Activated naive CD4-positive, alpha-beta T cell treated with anti-CD3 and anti-CD28 coated beads, Interleukin-2, amount 10 ng/mL, durations not matched to agents 7 days and 5 days (primary cell): Measurements from ENCODE around the gene ENTHD1.
"Not testable (repeated sequence)": the region's sequence is repeated elsewhere in the genome, so short reads cannot be mapped to it uniquely, and the experiment has no call there.

Experiments used
- CTCF ChIA-PET: fragments of 350-600 bp; sonication (Branson Sonifier 250); formaldehyde crosslinking; loops from one replicate; lab custom pipeline; 2021; ENCODE audit warnings: antibody characterized with exemption; lab: Charles Lee
- DNase-seq: peaks from one replicate; pipeline ENCODE4 v3.0.0-alpha.2; 2020
- H3K27ac Mint-ChIP-seq: one replicate; pipeline ENCODE4 v1.8.0; 2021; ENCODE audit warnings: mild to moderate bottlenecking, moderate library complexity, mixed read lengths
- H3K27me3 Mint-ChIP-seq: one replicate; pipeline ENCODE4 v1.8.0; 2021; ENCODE audit warnings: mild to moderate bottlenecking, mixed read lengths
- H3K36me3 Mint-ChIP-seq: one replicate; pipeline ENCODE4 v1.8.0; 2021; ENCODE audit warnings: mixed read lengths
- H3K4me1 Mint-ChIP-seq: one replicate; pipeline ENCODE4 v1.8.0; 2021; ENCODE audit warnings: mixed read lengths
- H3K4me3 Mint-ChIP-seq: one replicate; pipeline ENCODE4 v1.8.0; 2021; ENCODE audit warnings: mild to moderate bottlenecking, moderate library complexity, mixed read lengths
- H3K9me3 Mint-ChIP-seq: one replicate; pipeline ENCODE4 v1.8.0; 2021; ENCODE audit warnings: mixed read lengths

The ENTHD1 gene

DNA sequence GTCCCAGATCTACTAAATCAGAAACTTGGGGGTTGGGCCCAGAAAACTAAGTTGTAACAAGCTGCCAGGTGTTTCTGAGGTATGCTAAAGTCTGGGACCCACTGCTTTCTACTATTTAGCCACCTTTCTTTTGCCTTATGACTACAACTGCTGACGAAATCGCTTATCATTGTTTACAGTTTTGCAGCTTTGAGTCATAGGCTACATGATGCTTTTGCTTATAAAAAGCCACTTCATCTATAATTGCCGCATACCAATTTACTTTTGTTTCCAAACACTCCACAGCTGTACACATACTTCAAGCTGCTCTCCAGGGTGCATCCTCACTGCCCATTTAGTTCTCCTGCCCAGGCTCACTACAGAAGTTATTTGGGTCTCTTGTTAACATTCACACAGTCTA is 144.7 kb downstream of the ENTHD1 start:
- H3K27me3 Mint-ChIP-seq: peaks cover 3% of the 10 kb centered on the region
- no peaks in the 10 kb centered on the region for H3K9me3 Mint-ChIP-seq
- H3K4me1 Mint-ChIP-seq: peaks cover 51% of the 10 kb centered on the region
- no peak for DNase-seq
- H3K36me3 Mint-ChIP-seq: no peaks in the 10 kb centered on the region
- no peak overlapping the region for H3K4me3 Mint-ChIP-seq
- CTCF ChIA-PET: interaction anchor here (0.9 to 1.3 kb wide), 3 partner anchors 18 to 61 kb away, joined by 3 to 4 read pairs (median 3); no protein-coding TSS in a partner anchor
- no peak overlapping the region for H3K27ac Mint-ChIP-seq

DNA sequence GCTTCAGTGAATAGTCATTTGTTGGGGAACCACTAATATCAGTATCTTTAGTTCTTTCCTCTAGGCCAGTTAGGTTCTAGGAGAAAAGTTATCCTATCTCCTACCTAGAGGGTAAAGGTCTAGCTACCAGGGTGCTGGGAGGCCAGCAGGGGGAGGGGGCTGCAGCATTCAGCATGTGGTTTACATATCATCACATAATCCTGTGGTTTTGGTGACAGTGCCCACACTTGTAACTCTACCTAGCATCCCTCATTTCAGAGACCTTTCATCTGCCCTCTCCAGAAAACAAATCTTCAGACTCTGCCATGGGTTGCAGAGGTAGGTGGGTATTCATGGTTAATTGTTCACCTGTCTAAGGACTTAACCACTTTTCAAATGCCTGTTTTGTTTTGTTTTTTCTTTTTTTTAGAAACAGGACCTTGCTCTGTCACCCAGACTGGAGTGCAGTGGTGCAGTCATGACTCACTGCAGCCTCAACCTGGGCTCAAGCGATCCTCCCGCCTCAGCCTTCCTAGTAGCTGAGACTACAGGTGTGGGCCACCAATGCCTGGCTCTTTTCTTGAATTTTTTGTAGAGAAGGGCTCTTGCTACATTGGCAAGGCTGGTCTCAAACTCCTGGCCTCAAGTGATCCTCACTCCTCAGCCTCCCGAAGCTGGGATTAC is 146.8 kb downstream of the ENTHD1 start:
- no peak overlapping the region for H3K27ac Mint-ChIP-seq
- H3K27me3 Mint-ChIP-seq: peaks cover 7% of the 10 kb centered on the region
- CTCF ChIA-PET: no interaction called here
- H3K9me3 Mint-ChIP-seq: no peaks in the 10 kb centered on the region
- H3K4me3 Mint-ChIP-seq: no peak overlapping the region
- H3K36me3 Mint-ChIP-seq: no peaks in the 10 kb centered on the region
- H3K4me1 Mint-ChIP-seq: peaks cover 36% of the 10 kb centered on the region
- DNase-seq: peak; percentile 37

DNA sequence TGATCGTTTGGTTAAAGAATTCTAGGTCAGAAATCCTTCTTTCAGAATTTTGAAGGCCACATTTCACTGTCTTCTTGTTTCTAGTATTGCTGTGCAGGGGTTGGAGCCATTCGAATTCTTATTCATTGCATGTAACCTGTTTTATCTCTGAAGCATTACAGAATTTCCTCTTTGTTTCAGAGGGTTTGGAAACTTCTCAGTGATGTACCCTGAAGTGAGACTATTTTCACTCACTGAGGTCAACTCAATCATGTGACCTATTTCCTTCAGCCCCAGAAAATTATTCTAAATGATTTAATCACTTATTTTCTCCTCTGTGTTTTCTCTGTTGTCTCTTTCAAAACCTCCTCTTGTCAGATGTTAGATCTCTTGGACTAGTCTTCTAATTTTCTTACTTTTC is 147.8 kb downstream of the ENTHD1 start:
- no peak overlapping the region for H3K4me3 Mint-ChIP-seq
- no peaks in the 10 kb centered on the region for H3K36me3 Mint-ChIP-seq
- peaks cover 30% of the 10 kb centered on the region for H3K4me1 Mint-ChIP-seq
- no peak for DNase-seq
- peaks cover 7% of the 10 kb centered on the region for H3K27me3 Mint-ChIP-seq
- H3K27ac Mint-ChIP-seq: no peak overlapping the region
- CTCF ChIA-PET: no interaction called here
- peaks cover 2% of the 10 kb centered on the region for H3K9me3 Mint-ChIP-seq

DNA sequence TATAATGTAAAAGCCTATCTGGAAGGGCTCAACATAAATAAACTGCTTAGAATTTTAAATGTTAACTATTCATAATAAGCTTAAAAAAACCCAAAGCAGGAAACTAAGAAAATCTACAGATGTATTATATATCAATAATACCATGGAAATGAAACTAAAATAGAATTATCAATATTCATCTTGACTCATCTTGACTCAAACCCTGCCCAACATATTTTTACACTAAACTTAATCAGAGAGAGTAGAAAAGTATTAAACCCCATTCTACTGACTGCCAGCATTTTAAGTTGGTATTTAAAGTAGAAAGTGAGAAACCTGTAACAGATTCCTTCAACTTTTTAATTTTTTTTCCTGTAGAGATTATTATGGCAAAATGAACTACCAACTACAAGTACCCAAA is 149.2 kb downstream of the ENTHD1 start:
- Mint-ChIP-seq H3K4me3 (no peak overlapping the region), H3K4me1 (peaks cover 28% of the 10 kb centered on the region), H3K36me3 (no peaks in the 10 kb centered on the region), H3K9me3 (peaks cover 8% of the 10 kb centered on the region), H3K27me3 (peaks cover 7% of the 10 kb centered on the region), H3K27ac (no peak overlapping the region)
- no peak for DNase-seq
- CTCF ChIA-PET: interaction anchor here (2.1 kb wide), 1 partner anchor 17 kb away, joined by 4 read pairs; no protein-coding TSS in a partner anchor

DNA sequence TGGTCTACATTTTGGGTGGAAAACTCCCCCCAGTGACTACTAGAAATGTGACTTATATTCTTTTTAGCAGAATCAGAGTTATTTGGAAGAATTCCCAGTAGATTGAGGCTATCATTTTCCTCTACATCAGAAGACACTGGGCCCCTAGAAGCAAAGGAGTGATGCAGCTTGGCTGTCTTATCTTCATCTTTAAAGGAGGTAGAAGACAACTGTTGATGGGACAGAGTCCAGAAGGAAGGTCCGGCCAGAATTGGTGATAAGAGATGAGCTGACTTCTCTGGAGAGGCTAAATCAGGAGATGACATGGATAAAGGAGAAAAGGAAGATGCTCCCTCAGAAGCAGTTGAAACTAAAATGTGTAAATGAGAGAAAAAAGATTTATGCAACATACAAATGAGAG is 149.6 kb downstream of the ENTHD1 start:
- H3K27me3 Mint-ChIP-seq: peaks cover 7% of the 10 kb centered on the region
- CTCF ChIA-PET: interaction anchor here (2.1 kb wide), 1 partner anchor 18 kb away, joined by 4 read pairs; no protein-coding TSS in a partner anchor
- H3K4me3 Mint-ChIP-seq: no peak overlapping the region
- H3K9me3 Mint-ChIP-seq: peaks cover 11% of the 10 kb centered on the region
- H3K27ac Mint-ChIP-seq: no peak overlapping the region
- DNase-seq: no peak
- H3K4me1 Mint-ChIP-seq: peaks cover 28% of the 10 kb centered on the region
- no peaks in the 10 kb centered on the region for H3K36me3 Mint-ChIP-seq

DNA sequence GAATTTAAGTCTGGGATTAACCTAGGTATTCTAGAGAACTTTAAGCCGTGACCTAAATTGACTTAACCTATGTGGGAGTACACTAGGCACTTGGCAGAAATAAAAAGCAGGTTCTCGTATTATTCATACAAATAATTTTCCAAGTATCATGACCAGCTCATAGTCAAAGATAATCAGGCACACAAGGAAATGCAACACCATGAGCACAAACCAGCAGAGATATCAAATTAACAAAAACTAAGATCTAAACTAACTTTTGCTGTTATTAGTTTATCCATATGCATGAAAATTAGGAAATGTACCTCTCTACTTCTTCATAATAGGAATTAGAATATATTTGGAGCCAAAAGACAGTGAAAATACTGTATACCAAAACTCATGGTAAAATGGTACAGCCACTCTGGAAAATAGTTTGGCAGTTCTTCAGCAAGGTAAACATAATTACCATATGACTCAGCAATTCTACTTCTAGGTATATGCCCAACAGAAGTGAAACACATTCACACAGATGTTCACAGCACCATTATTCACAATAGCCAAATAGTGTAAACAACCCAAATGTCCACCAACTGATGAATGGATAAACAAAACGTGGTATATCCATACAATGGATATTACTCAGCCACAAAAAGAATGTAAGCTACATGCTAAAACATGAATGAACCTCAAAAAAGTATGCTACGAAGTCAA is 154.1 kb downstream of the ENTHD1 start:
- peaks cover 3% of the 10 kb centered on the region for H3K4me1 Mint-ChIP-seq
- H3K4me3 Mint-ChIP-seq: no peak overlapping the region
- no peaks in the 10 kb centered on the region for H3K36me3 Mint-ChIP-seq
- H3K9me3 Mint-ChIP-seq: peaks cover 11% of the 10 kb centered on the region
- DNase-seq: no peak
- peaks cover 17% of the 10 kb centered on the region for H3K27me3 Mint-ChIP-seq
- no peak overlapping the region for H3K27ac Mint-ChIP-seq
- CTCF ChIA-PET: no interaction called here

DNA sequence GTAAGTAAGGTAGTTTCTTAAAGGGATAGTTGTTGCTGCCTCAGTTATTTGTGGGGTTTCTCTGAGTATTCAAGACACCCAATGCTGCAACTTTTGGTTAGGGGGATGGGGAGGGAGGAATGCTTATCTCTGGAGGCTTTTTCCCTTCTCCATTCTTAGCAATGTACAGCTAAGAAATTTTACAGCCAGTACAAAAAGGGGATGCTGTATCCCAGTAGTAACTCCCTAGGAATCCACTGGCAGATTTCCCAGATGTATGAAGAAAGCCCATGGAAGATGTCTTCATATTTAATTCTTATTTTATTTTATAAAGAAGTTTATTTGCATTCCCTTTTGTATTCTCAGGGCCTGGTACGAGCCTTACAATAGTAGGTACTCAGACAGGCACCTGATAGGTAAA is 154.8 kb downstream of the ENTHD1 start:
- no peak overlapping the region for H3K4me3 Mint-ChIP-seq
- peaks cover 13% of the 10 kb centered on the region for H3K27me3 Mint-ChIP-seq
- no peaks in the 10 kb centered on the region for H3K4me1 Mint-ChIP-seq
- CTCF ChIA-PET: no interaction called here
- no peak overlapping the region for H3K27ac Mint-ChIP-seq
- no peak for DNase-seq
- peaks cover 11% of the 10 kb centered on the region for H3K9me3 Mint-ChIP-seq
- no peaks in the 10 kb centered on the region for H3K36me3 Mint-ChIP-seq

DNA sequence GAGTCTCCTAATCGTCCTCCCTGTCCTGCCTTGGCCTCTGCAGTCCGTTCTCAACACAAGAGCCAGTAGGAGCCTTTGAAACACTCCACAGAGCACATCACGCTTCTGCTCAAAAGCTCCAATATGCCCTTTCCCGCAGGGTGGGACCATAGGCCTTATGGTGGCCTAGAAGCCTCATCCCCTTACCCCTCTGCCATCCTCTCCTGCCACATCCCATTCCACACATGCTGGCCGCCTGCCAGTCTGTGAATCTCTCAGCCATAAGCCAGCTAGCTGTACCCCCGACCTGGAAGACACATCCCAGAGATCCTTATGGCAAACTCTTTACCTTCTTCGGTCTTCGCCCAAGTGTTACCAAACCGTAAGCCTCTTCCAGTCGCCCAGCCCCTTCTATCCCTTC is 157.8 kb downstream of the ENTHD1 start:
- peaks cover 24% of the 10 kb centered on the region for H3K27me3 Mint-ChIP-seq
- H3K27ac Mint-ChIP-seq: no peak overlapping the region
- no peaks in the 10 kb centered on the region for H3K36me3 Mint-ChIP-seq
- CTCF ChIA-PET: no interaction called here
- no peak for DNase-seq
- peaks cover 9% of the 10 kb centered on the region for H3K9me3 Mint-ChIP-seq
- no peak overlapping the region for H3K4me3 Mint-ChIP-seq
- H3K4me1 Mint-ChIP-seq: no peaks in the 10 kb centered on the region

DNA sequence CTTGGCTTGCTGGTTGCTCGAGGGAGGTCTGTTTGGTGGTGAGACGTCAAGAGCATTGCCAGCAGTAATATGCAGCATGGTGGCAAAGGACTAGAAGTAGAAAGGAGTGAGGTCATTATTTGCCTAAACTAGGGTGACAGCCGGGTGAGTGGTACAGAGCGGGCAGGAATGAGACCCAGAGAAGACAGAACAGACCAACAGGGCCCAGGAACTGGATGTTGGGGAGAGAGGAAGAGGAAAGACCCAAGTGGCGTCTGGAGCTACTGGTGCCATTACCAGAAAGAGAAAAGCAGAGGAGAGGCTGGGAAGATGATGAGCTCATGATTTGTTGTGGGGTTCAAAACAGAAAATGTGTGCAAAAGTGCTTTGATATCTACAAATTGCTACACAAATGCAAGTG is 158.7 kb downstream of the ENTHD1 start:
- H3K9me3 Mint-ChIP-seq: peaks cover 7% of the 10 kb centered on the region
- no peak overlapping the region for H3K27ac Mint-ChIP-seq
- no peak overlapping the region for H3K4me3 Mint-ChIP-seq
- peaks cover 24% of the 10 kb centered on the region for H3K27me3 Mint-ChIP-seq
- H3K4me1 Mint-ChIP-seq: no peaks in the 10 kb centered on the region
- H3K36me3 Mint-ChIP-seq: no peaks in the 10 kb centered on the region
- CTCF ChIA-PET: no interaction called here
- DNase-seq: no peak

DNA sequence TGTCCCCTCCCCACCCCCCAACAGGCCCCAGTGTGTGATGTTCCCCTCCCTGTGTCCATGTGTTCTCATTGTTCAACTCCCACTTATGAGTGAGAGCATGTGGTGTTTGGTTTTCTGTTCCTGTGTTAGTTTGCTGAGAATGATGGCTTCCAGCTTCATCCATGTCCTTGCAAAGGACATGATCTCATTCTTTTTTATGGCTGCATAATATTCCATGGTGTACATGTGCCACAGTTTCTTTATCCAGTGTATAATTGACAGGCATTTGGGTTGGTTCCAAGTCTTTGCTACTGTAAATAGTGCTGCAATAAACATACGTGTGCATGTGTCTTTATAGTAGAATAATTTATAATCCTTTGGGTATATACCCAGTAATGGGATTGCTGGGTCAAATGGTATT is 159.5 kb downstream of the ENTHD1 start:
- CTCF ChIA-PET, H3K27ac Mint-ChIP-seq, H3K36me3 Mint-ChIP-seq, H3K4me3 Mint-ChIP-seq, H3K4me1 Mint-ChIP-seq, H3K9me3 Mint-ChIP-seq, DNase-seq: not testable (repeated sequence)
- peaks cover 28% of the 10 kb centered on the region for H3K27me3 Mint-ChIP-seq

DNA sequence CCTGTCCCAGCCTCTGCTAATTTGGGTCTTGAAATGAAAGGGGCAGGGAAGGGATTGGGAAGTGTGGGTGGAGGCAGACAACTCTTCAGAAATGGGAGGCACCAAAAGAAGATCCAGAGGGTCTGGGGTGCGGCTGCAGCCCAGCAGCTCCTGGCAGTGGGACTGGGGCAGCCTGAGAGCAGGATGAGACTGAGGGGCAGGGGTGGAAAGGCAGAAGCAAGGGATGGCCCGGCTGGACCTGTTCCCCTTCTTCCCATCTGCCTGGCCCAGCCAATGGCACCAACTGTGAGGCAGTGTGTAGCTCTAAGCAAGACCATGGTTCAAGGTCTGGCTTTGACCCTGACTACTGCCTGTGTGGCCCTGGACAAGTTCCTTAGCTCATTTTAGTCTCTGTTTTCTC is 160.4 kb downstream of the ENTHD1 start:
- Mint-ChIP-seq H3K4me1 (no peaks in the 10 kb centered on the region), H3K27ac (no peak overlapping the region), H3K9me3 (no peaks in the 10 kb centered on the region), H3K27me3 (peaks cover 33% of the 10 kb centered on the region), H3K36me3 (no peaks in the 10 kb centered on the region), H3K4me3 (no peak overlapping the region)
- DNase-seq: no peak
- CTCF ChIA-PET: interaction anchor here (0.9 kb wide), 1 partner anchor 125 kb away, joined by 3 read pairs; no protein-coding TSS in a partner anchor

DNA sequence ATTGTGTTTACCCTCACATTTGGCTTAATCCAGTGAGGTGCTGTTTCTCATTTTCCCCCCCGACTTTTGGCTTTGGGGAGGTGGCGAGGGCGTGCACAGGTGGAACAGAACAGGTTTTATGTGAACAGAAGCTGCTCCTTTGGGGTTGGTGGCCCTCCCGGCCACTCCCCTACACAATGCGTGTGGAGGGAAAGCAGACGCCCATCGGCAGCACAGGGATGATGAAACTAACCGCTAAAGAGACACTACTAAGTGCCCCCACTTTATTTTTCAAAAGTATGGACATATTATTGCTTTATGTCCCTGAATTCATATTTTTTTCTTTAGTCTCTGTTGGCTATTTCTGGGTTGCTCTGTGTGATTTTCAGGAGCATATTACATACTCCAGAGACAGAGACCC is 160.9 kb downstream of the ENTHD1 start:
- DNase-seq: no peak
- no peaks in the 10 kb centered on the region for H3K36me3 Mint-ChIP-seq
- no peak overlapping the region for H3K27ac Mint-ChIP-seq
- H3K4me3 Mint-ChIP-seq: no peak overlapping the region
- no peaks in the 10 kb centered on the region for H3K4me1 Mint-ChIP-seq
- CTCF ChIA-PET: no interaction called here
- H3K27me3 Mint-ChIP-seq: peaks cover 39% of the 10 kb centered on the region
- H3K9me3 Mint-ChIP-seq: no peaks in the 10 kb centered on the region

DNA sequence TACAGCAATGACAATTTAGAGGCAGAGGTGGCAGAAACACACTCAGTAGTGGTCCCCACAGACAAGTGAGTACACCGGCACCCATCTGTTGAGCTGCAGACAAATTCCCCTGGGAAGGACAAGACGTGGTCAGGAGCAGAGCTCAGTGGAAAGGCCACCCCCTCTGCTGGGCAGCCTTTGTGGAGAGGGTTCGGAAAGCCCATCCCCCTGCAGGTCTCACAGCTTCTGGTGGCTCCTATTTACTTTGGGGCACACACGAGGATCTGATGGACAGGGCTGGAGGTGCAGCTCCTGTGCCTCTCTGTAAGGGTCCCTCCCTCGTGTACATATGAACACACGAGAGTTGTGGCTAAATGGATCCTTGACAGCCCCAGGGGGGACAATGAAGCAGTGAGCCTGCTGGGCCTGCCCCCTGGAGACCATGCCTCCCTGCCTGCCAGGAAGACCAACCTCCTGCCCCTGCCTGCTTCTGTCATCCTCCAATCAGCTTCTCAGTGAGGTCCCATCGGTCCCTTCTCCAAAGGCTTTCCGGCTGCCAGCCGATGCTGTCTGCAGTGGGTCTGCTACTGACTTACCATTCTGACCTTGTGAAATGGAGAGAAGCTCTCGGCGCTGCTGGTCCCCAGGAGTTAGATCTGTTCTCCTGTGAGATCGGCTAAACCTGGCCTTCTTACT is 161.5 kb downstream of the ENTHD1 start:
- Mint-ChIP-seq H3K27me3 (peaks cover 42% of the 10 kb centered on the region), H3K27ac (no peak overlapping the region), H3K4me1 (no peaks in the 10 kb centered on the region), H3K4me3 (no peak overlapping the region), H3K36me3 (no peaks in the 10 kb centered on the region), H3K9me3 (no peaks in the 10 kb centered on the region)
- no peak for DNase-seq
- CTCF ChIA-PET: no interaction called here

DNA sequence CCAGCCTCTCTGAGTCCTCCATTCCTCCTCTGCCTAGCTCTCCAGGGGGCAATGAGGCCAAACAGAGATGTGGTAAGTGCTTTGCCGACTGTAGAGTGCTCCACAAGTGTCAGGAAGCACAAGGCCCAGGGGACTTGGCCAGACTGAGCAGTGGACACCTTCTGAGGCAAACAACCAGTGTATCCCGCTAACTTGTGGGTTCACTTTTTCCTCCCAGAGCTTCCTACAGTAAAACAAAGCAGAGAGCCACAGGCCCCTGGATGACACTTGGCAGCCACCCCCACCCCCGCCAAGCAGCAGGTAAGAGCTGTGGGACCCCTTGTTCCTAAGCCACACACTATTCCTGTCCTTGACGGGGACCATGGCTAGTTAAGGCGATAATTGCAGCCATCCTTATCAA is 162.1 kb downstream of the ENTHD1 start:
- Mint-ChIP-seq H3K36me3 (no peaks in the 10 kb centered on the region), H3K4me3 (no peak overlapping the region), H3K9me3 (no peaks in the 10 kb centered on the region), H3K4me1 (no peaks in the 10 kb centered on the region), H3K27me3 (peaks cover 46% of the 10 kb centered on the region), H3K27ac (no peak overlapping the region)
- no peak for DNase-seq
- CTCF ChIA-PET: no interaction called here
